PFSK-1 (cell line): ENCODE results near the gene FNBP1.
A peak's percentile ranks its signal among the peaks of the same experiment; 100 is the strongest.

Source experiments
- FOXP2 ChIP-seq: optimal IDR thresholded peaks from 2 replicates; pipeline ENCODE3; 2011; ENCODE audit warnings: borderline replicate concordance, control low read depth, inconsistent platforms; ENCODE audit not compliant: insufficient read depth; ENCODE audit errors: extremely low read length, extremely low read depth
- POLR2AphosphoS5 ChIP-seq: IDR thresholded peaks from 2 replicates; pipeline ENCODE4 v1.6.1; 2012; ENCODE audit warnings: low read depth, mild to moderate bottlenecking, control low read depth, low read length, moderate library complexity
- SIN3A ChIP-seq: IDR thresholded peaks from 2 replicates; pipeline ENCODE4 v1.6.1; 2012; ENCODE audit warnings: mild to moderate bottlenecking, low read length, moderate library complexity, borderline replicate concordance; ENCODE audit not compliant: insufficient read depth
- TAF1 ChIP-seq: IDR thresholded peaks from 2 replicates; pipeline ENCODE4 v1.6.1; 2012; ENCODE audit warnings: low read length, control low read depth, borderline replicate concordance; ENCODE audit not compliant: insufficient read depth
- TF ChIP-seq, protein P1 (sequence below), 2 experiments: IDR thresholded peaks; 2 replicates each; pipeline versions ENCODE4 v1.6.1 to v1.8.0; 2011 to 2012; ENCODE audit warnings: low read depth in 2 of 2, low read length in 2 of 2, control low read depth in 1 of 2, inconsistent platforms in 1 of 2, mild to moderate bottlenecking in 1 of 2, moderate library complexity in 1 of 2; ENCODE audit not compliant: insufficient read depth in 1 of 2

Gene FNBP1

DNA sequence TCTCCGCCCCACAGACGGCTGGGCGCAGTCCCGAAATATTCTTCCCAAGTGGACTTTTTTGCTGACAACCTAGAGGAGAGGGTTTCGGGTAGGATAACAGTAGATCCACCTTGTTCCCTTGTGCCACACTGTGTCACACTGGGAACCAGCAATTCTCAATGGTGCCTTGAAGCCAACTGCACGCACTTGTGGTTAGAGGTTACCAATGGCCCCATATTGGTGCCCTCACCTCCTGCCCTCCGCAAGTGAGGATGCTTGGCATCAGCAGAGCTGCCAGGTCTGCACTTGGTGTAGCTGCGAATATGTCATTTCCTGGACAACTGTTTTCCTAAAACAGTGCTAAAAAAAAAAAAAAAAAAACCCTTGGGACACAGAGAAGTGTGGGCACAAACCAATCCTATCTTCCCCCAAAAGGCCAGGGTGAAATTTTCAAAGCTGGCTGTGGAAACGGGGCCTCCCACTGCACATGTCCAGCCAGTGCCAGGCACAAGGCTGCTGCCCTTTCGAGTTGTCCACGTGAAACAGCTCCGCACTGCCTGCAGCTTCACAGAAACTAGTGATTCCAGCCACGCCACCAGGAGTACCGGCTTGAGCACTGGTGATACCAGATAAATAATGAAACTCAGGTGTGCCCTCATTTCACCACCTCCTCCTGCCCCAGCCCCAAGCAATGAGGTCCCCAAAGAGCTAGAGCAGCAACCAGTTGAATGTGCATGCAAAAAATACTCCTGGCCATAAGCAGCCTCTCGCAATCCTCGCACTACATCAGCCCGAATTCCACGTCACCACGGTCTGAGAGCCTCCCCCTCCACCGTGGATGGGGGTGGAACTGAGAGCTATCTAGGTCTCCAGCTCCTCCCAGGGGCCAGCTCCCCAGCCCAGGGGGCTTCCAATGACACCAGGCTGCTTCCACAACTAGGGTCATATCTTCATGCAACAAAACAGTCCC, 156.5 kb downstream of the FNBP1 start:
- TF ChIP-seq POLR2AphosphoS5 (no peak), FOXP2 (no peak), SIN3A (no peak), TAF1 (no peak)
- TF ChIP-seq, protein P1, sequence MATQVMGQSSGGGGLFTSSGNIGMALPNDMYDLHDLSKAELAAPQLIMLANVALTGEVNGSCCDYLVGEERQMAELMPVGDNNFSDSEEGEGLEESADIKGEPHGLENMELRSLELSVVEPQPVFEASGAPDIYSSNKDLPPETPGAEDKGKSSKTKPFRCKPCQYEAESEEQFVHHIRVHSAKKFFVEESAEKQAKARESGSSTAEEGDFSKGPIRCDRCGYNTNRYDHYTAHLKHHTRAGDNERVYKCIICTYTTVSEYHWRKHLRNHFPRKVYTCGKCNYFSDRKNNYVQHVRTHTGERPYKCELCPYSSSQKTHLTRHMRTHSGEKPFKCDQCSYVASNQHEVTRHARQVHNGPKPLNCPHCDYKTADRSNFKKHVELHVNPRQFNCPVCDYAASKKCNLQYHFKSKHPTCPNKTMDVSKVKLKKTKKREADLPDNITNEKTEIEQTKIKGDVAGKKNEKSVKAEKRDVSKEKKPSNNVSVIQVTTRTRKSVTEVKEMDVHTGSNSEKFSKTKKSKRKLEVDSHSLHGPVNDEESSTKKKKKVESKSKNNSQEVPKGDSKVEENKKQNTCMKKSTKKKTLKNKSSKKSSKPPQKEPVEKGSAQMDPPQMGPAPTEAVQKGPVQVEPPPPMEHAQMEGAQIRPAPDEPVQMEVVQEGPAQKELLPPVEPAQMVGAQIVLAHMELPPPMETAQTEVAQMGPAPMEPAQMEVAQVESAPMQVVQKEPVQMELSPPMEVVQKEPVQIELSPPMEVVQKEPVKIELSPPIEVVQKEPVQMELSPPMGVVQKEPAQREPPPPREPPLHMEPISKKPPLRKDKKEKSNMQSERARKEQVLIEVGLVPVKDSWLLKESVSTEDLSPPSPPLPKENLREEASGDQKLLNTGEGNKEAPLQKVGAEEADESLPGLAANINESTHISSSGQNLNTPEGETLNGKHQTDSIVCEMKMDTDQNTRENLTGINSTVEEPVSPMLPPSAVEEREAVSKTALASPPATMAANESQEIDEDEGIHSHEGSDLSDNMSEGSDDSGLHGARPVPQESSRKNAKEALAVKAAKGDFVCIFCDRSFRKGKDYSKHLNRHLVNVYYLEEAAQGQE (IDR thresholded peaks at IDR 0.05; ENCODE audit: insufficient read depth in 1 of 2, low read depth in 2 of 2, low read length in 2 of 2), result no peak

DNA sequence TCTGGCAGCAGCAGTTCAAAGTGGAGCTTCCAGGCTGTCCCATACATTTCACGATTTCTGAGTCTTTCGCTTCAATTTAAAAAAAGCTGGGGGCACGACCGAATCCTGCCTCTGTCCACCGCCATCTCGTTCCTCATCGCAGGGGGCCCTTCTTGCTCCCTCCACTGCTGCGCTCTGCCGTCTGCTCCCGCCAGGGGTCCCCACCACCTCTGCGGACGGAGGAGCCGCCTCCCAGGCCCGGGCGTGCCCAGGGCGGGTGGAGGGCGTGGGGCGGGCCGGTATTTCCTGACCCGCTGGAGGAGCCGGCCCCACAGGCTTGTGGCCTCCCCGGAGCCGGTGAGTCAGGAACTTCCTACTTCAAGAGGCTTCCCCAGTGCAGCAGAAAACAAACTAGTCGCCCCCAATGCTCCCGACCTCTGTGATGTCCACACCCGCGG, 157.3 kb downstream of the FNBP1 start:
- TF ChIP-seq SIN3A, result peak; percentile 52; the same call in 1 of the 2 replicates
- no peak for TF ChIP-seq TAF1
- TF ChIP-seq FOXP2, result no peak
- peak; percentile 48; the same call in 1 of the 2 replicates for TF ChIP-seq POLR2AphosphoS5
- TF ChIP-seq, protein P1 (IDR thresholded peaks at IDR 0.05; ENCODE audit: insufficient read depth in 1 of 2, low read depth in 2 of 2, low read length in 2 of 2), result no peak

- TF ChIP-seq FOXP2, result no peak
- TF ChIP-seq, protein P1 (IDR thresholded peaks at IDR 0.05; ENCODE audit: insufficient read depth in 1 of 2, low read depth in 2 of 2, low read length in 2 of 2), result no peak
- TF ChIP-seq SIN3A, result no peak
- no peak for TF ChIP-seq TAF1
- TF ChIP-seq POLR2AphosphoS5, result no peak
Measured at GRCh38 chr9:129885018-129885669, 157.8 kb downstream of the FNBP1 start.

GRCh38 chr9:129884220-129885017, 158.6 kb downstream of the FNBP1 start:
- no peak for TF ChIP-seq SIN3A
- TF ChIP-seq, protein P1 (IDR thresholded peaks at IDR 0.05; ENCODE audit: insufficient read depth in 1 of 2, low read depth in 2 of 2, low read length in 2 of 2), result no peak
- TF ChIP-seq FOXP2, result no peak
- no peak for TF ChIP-seq TAF1
- TF ChIP-seq POLR2AphosphoS5, result peak; percentile 43
